ENCODE results near the gene CLDND2. TPM values are rescaled to one million over a fixed set of nuclear protein-coding genes. Genes with fewer than 3 reads are reported as not detected.

CLDND2 gene
- total and polyA plus RNA-seq, 2 donors from 2014 or later, result 1.1 to 6.9 TPM

- TF ChIP-seq CTCF (IDR thresholded peaks at IDR 0.05; ENCODE audit: borderline replicate concordance, extremely low read depth, insufficient read depth), result no peak
- DNase-seq (no peak), FAIRE-seq (no peak)
- Histone ChIP-seq H3K36me3 (ENCODE audit: control insufficient read depth in 2 of 3, insufficient read depth in 3 of 3, low read length in 3 of 3) (no peaks in the 10 kb centered on the region), H3K27ac (ENCODE audit: low read depth in 2 of 2, low read length in 2 of 2) (no peak overlapping the region), H3K9me3 (ENCODE audit: control insufficient read depth in 2 of 3, insufficient read depth in 1 of 3, low read length in 3 of 3) (no peaks in the 10 kb centered on the region), H3K4me1 (ENCODE audit: control insufficient read depth in 2 of 3, insufficient read depth in 2 of 3, low read depth in 1 of 3, low read length in 3 of 3) (peaks cover 0 to 6% (median 5%) of the 10 kb centered on the region in 3 donors), H3K27me3 (ENCODE audit: control insufficient read depth, insufficient read depth, low read length) (no peaks in the 10 kb centered on the region), H3K4me3 (ENCODE audit: low read length in 3 of 3) (no peak overlapping the region), H3K9ac (ENCODE audit: low read length in 3 of 3) (no peak overlapping the region)
- intact Hi-C loops (cut with DNase I), result no loop called here
Observed at GRCh38 chr19:51359294-51359693, 9.5 kb downstream of the CLDND2 start.

GRCh38 chr19:51357952-51358351, 10.9 kb downstream of the CLDND2 start:
- Histone ChIP-seq H3K9ac (ENCODE audit: low read length in 3 of 3) (no peak overlapping the region), H3K9me3 (ENCODE audit: control insufficient read depth in 2 of 3, insufficient read depth in 1 of 3, low read length in 3 of 3) (no peaks in the 10 kb centered on the region), H3K4me1 (ENCODE audit: control insufficient read depth in 2 of 3, insufficient read depth in 2 of 3, low read depth in 1 of 3, low read length in 3 of 3) (peaks cover 0 to 4% (median 0%) of the 10 kb centered on the region in 3 donors), H3K36me3 (ENCODE audit: control insufficient read depth in 2 of 3, insufficient read depth in 3 of 3, low read length in 3 of 3) (no peaks in the 10 kb centered on the region), H3K27ac (ENCODE audit: low read depth in 2 of 2, low read length in 2 of 2) (no peak overlapping the region), H3K4me3 (ENCODE audit: low read length in 3 of 3) (no peak overlapping the region), H3K27me3 (ENCODE audit: control insufficient read depth, insufficient read depth, low read length) (no peaks in the 10 kb centered on the region)
- intact Hi-C loops (cut with DNase I), result no loop called here
- no peak for TF ChIP-seq CTCF (IDR thresholded peaks at IDR 0.05; ENCODE audit: borderline replicate concordance, extremely low read depth, insufficient read depth)
- no peak for FAIRE-seq
- no peak for DNase-seq

- Histone ChIP-seq H3K27ac (ENCODE audit: low read depth in 2 of 2, low read length in 2 of 2) (no peak overlapping the region), H3K36me3 (ENCODE audit: control insufficient read depth in 2 of 3, insufficient read depth in 3 of 3, low read length in 3 of 3) (peaks cover 0 to 8% (median under 1%) of the 10 kb centered on the region in 3 donors), H3K27me3 (ENCODE audit: control insufficient read depth, insufficient read depth, low read length) (no peaks in the 10 kb centered on the region), H3K9ac (ENCODE audit: low read length in 3 of 3) (no peak overlapping the region), H3K4me3 (ENCODE audit: low read length in 3 of 3) (no peak overlapping the region), H3K9me3 (ENCODE audit: control insufficient read depth in 2 of 3, insufficient read depth in 1 of 3, low read length in 3 of 3) (no peaks in the 10 kb centered on the region), H3K4me1 (ENCODE audit: control insufficient read depth in 2 of 3, insufficient read depth in 2 of 3, low read depth in 1 of 3, low read length in 3 of 3) (no peaks in the 10 kb centered on the region)
- no peak for TF ChIP-seq CTCF (IDR thresholded peaks at IDR 0.05; ENCODE audit: borderline replicate concordance, extremely low read depth, insufficient read depth)
- DNase-seq, result no peak
- FAIRE-seq, result no peak
- intact Hi-C loops (cut with DNase I), result no loop called here
Observed at GRCh38 chr19:51356159-51356801, 12.5 kb downstream of the CLDND2 start.

Measured in kidney (tissue), 14 donors.